ENCODE measurements around the gene GJD4.

GJD4 gene

GRCh38 chr10:35579726-35580422, 25.3 kb upstream of the GJD4 start:
- DNase-seq: no peak

GRCh38 chr10:35580423-35580770, 24.7 kb upstream of the GJD4 start:
- no peak for DNase-seq

- no peak for DNase-seq
Measured at GRCh38 chr10:35581655-35582054, 23.5 kb upstream of the GJD4 start.

GRCh38 chr10:35584946-35585345, 20.2 kb upstream of the GJD4 start:
- no peak for DNase-seq

- no peak for DNase-seq
Measured at GRCh38 chr10:35585356-35585755, 19.8 kb upstream of the GJD4 start.

- no peak for DNase-seq
Measured at GRCh38 chr10:35585903-35586535, 19.1 kb upstream of the GJD4 start.

- no peak for DNase-seq
Measured at GRCh38 chr10:35588836-35589235, 16.3 kb upstream of the GJD4 start.

GRCh38 chr10:35592441-35592840, 12.7 kb upstream of the GJD4 start:
- no peak for DNase-seq

- DNase-seq: no peak
Measured at GRCh38 chr10:35594115-35595079, 10.7 kb upstream of the GJD4 start.

- no peak for DNase-seq
Measured at GRCh38 chr10:35595106-35595505, 10.0 kb upstream of the GJD4 start.

GRCh38 chr10:35598379-35598778, 6.8 kb upstream of the GJD4 start:
- no peak for DNase-seq

GRCh38 chr10:35600193-35600592, 4.9 kb upstream of the GJD4 start:
- DNase-seq: no peak

- no peak for DNase-seq
Measured at GRCh38 chr10:35606430-35606829, 1.3 kb downstream of the GJD4 start.

GRCh38 chr10:35607475-35608327, 2.6 kb downstream of the GJD4 start:
- no peak for DNase-seq

GRCh38 chr10:35608328-35608672, 3.2 kb downstream of the GJD4 start:
- DNase-seq: no peak

- DNase-seq: no peak
Measured at GRCh38 chr10:35611750-35612149, 6.6 kb downstream of the GJD4 start.

GRCh38 chr10:35612385-35613106, 7.4 kb downstream of the GJD4 start:
- no peak for DNase-seq

- DNase-seq: no peak
Measured at GRCh38 chr10:35613107-35613440, 7.9 kb downstream of the GJD4 start.

- no peak for DNase-seq
Measured at GRCh38 chr10:35613597-35614226, 8.6 kb downstream of the GJD4 start.

- DNase-seq: no peak
Measured at GRCh38 chr10:35614312-35614711, 9.2 kb downstream of the GJD4 start.

- no peak for DNase-seq
Measured at GRCh38 chr10:35626971-35627507, 21.9 kb downstream of the GJD4 start.

- DNase-seq: no peak
Measured at GRCh38 chr10:35631404-35631803, 26.3 kb downstream of the GJD4 start.
